ENCODE measurements around the gene GNG5. TPM values are rescaled to one million over a fixed set of nuclear protein-coding genes. Genes with fewer than 3 reads are reported as not detected.
"Not testable (repeated sequence)": the region's sequence is repeated elsewhere in the genome, so short reads cannot be mapped to it uniquely, and the experiment has no call there.

The GNG5 gene
- total and polyA plus RNA-seq, 2 donors (not counting 3 experiments of a cell fraction or from before 2014, with no cell fraction given), result 145 to 175 TPM

DNA sequence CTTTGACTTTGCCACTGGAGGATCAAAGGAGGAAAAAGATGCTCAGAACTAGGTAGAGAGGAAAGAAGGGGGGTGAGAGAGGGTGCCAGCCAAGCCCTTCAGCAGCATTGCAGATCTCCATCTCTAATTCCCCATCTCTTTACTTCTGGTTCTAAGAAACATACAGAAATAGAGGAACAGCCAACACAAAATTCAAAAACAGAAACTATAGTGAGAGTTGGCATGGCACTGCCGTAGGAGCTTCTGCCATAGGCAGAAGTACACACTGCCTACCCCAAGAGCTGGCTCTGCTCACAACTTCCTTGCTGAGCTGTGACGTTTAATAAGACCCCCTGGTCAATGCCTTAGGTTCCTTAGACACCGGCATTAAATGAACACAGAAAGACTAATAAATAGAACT lies 53.9 kb downstream of the GNG5 start:
- CTCF ChIA-PET, result interaction anchor here (1.1 kb wide), 2 partner anchors 19 to 152 kb away, joined by 3 read pairs; no protein-coding TSS in a partner anchor
- no peaks in the 10 kb centered on the region for H3K9me3 ChIP-seq (replicated peaks; ENCODE audit: control insufficient read depth, insufficient read depth, low read length)
- no peaks in the 10 kb centered on the region for H3K4me1 ChIP-seq (ENCODE audit: control insufficient read depth, extremely low read depth, insufficient read depth, low read length)
- H2AFZ ChIP-seq (ENCODE audit: low read depth, low read length), result no peak overlapping the region
- no peak overlapping the region for H3K4me3 ChIP-seq (replicated peaks in 1 of 3; ENCODE audit: insufficient read depth in 1 of 3, low read depth in 1 of 3, low read length in 3 of 3)
- H3K27me3 ChIP-seq (ENCODE audit: control insufficient read depth in 2 of 2, insufficient read depth in 2 of 2, low read length in 2 of 2), result peaks cover 18% of the 10 kb centered on the region in 2 experiments
- no peak for FAIRE-seq
- H3K27ac ChIP-seq (ENCODE audit: insufficient read depth, low read depth, low read length), result no peak overlapping the region
- BruUV-seq (replicated peaks), result no TSS peak
- dilution Hi-C loops (cut with MboI; ENCODE audit: extremely low pct_ligation_motif_present, low sequenced_read_pairs) (no loop called here), intact Hi-C loops (cut with micrococcal nuclease) (no loop called here)
- no peak overlapping the region for H3K9ac ChIP-seq (replicated peaks; ENCODE audit: extremely low read depth, insufficient read depth, low read length)
- H3K9me1 ChIP-seq (replicated peaks; ENCODE audit: control insufficient read depth, extremely low read depth, insufficient read depth, low read length), result no peaks in the 10 kb centered on the region
- DNase-seq (ENCODE audit: low read depth, low spot score), result no peak
- H4K20me1 ChIP-seq (replicated peaks; ENCODE audit: control insufficient read depth, extremely low read depth, insufficient read depth, low read length), result no peaks in the 10 kb centered on the region
- TF ChIP-seq, protein P1, sequence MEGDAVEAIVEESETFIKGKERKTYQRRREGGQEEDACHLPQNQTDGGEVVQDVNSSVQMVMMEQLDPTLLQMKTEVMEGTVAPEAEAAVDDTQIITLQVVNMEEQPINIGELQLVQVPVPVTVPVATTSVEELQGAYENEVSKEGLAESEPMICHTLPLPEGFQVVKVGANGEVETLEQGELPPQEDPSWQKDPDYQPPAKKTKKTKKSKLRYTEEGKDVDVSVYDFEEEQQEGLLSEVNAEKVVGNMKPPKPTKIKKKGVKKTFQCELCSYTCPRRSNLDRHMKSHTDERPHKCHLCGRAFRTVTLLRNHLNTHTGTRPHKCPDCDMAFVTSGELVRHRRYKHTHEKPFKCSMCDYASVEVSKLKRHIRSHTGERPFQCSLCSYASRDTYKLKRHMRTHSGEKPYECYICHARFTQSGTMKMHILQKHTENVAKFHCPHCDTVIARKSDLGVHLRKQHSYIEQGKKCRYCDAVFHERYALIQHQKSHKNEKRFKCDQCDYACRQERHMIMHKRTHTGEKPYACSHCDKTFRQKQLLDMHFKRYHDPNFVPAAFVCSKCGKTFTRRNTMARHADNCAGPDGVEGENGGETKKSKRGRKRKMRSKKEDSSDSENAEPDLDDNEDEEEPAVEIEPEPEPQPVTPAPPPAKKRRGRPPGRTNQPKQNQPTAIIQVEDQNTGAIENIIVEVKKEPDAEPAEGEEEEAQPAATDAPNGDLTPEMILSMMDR (IDR thresholded peaks at IDR 0.05; ENCODE audit: extremely low read depth in 1 of 2, insufficient read depth in 1 of 2, low read depth in 1 of 2, low read length in 2 of 2), result no peak
- TF ChIP-seq EZH2 (IDR thresholded peaks at IDR 0.05; ENCODE audit: borderline replicate concordance, low read depth, low read length, severe bottlenecking) (no peak), POLR2AphosphoS5 (IDR thresholded peaks at IDR 0.05; ENCODE audit: insufficient read depth, low read depth, low read length) (no peak), POLR2A (IDR thresholded peaks at IDR 0.05; ENCODE audit: low read depth, low read length) (no peak)
- TF ChIP-seq, protein P2, sequence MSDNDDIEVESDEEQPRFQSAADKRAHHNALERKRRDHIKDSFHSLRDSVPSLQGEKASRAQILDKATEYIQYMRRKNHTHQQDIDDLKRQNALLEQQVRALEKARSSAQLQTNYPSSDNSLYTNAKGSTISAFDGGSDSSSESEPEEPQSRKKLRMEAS (IDR thresholded peaks at IDR 0.05; ENCODE audit: insufficient read depth, insufficient read length), result no peak
- no peaks in the 10 kb centered on the region for H3K79me2 ChIP-seq (ENCODE audit: control insufficient read depth, insufficient read depth, low read length)
- no peak overlapping the region for H3K4me2 ChIP-seq (ENCODE audit: insufficient read depth, low read length)
- POLR2A ChIA-PET, result no interaction called here
- no peaks in the 10 kb centered on the region for H3K36me3 ChIP-seq (ENCODE audit: control insufficient read depth in 2 of 2, extremely low read depth in 1 of 2, insufficient read depth in 2 of 2, low read length in 2 of 2)

DNA sequence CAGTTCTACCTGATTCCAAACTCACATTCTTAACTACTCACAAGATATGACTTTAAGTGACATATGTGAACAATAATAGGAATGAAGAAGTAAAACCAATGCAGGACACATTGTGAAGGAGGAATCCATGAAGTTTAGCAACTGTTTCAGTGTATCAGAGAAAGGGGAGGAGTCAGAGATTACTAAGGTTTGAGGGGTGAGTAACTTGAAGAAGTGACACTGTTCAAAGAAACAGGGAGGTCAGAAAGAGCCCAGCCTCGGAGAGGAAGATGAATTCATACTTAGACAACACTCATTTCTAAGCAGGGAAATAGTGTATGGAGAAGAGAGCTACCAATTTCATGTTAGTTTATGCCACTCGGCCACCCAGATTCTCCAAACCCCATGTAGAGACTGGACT lies 55.5 kb downstream of the GNG5 start:
- FAIRE-seq, result no peak
- ChIA-PET CTCF (no interaction called here), POLR2A (no interaction called here)
- TF ChIP-seq POLR2A (IDR thresholded peaks at IDR 0.05; ENCODE audit: low read depth, low read length), result no peak
- Histone ChIP-seq H3K9ac (replicated peaks; ENCODE audit: extremely low read depth, insufficient read depth, low read length) (no peak overlapping the region), H3K4me3 (replicated peaks in 1 of 3; ENCODE audit: insufficient read depth in 1 of 3, low read depth in 1 of 3, low read length in 3 of 3) (no peak overlapping the region), H3K4me1 (ENCODE audit: control insufficient read depth, extremely low read depth, insufficient read depth, low read length) (no peaks in the 10 kb centered on the region), H3K9me1 (replicated peaks; ENCODE audit: control insufficient read depth, extremely low read depth, insufficient read depth, low read length) (no peaks in the 10 kb centered on the region), H3K9me3 (replicated peaks; ENCODE audit: control insufficient read depth, insufficient read depth, low read length) (no peaks in the 10 kb centered on the region), H3K4me2 (ENCODE audit: insufficient read depth, low read length) (no peak overlapping the region), H3K36me3 (ENCODE audit: control insufficient read depth in 2 of 2, extremely low read depth in 1 of 2, insufficient read depth in 2 of 2, low read length in 2 of 2) (no peaks in the 10 kb centered on the region), H3K79me2 (ENCODE audit: control insufficient read depth, insufficient read depth, low read length) (no peaks in the 10 kb centered on the region), H4K20me1 (replicated peaks; ENCODE audit: control insufficient read depth, extremely low read depth, insufficient read depth, low read length) (no peaks in the 10 kb centered on the region), H3K27ac (ENCODE audit: insufficient read depth, low read depth, low read length) (no peak overlapping the region), H3K27me3 (ENCODE audit: control insufficient read depth in 2 of 2, insufficient read depth in 2 of 2, low read length in 2 of 2) (peaks cover 9 to 14% of the 10 kb centered on the region in 2 experiments), H2AFZ (ENCODE audit: low read depth, low read length) (no peak overlapping the region)
- dilution Hi-C loops (cut with MboI; ENCODE audit: extremely low pct_ligation_motif_present, low sequenced_read_pairs), result no loop called here
- intact Hi-C loops (cut with micrococcal nuclease), result no loop called here
- no TSS peak for BruUV-seq (replicated peaks)
- no peak for DNase-seq (ENCODE audit: low read depth, low spot score)

DNA sequence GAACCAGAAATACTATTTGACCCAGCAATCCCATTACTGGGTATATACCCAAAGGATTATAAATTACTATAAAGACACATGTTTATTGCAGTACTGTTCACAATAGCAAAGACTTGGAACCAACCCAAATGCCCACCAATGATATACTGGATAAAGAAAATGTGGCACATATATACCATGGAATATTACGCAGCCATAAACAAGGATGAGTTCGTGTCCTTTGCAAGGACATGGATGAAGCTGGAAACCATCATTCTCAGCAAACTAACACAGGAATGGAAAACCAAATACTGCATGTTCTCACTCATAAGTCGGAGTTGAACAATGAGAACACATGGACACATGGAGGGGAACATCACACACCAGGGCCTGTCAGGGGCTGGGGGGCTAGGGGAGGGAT lies 57.7 kb downstream of the GNG5 start:
- H3K27me3 ChIP-seq (ENCODE audit: control insufficient read depth in 2 of 2, insufficient read depth in 2 of 2, low read length in 2 of 2); intact Hi-C loops (cut with micrococcal nuclease); H2AFZ ChIP-seq (ENCODE audit: low read depth, low read length); BruUV-seq (replicated peaks); H3K4me3 ChIP-seq (replicated peaks in 1 of 3; ENCODE audit: insufficient read depth in 1 of 3, low read depth in 1 of 3, low read length in 3 of 3); POLR2A ChIA-PET; H3K9me3 ChIP-seq (replicated peaks; ENCODE audit: control insufficient read depth, insufficient read depth, low read length); H3K4me2 ChIP-seq (ENCODE audit: insufficient read depth, low read length); H4K20me1 ChIP-seq (replicated peaks; ENCODE audit: control insufficient read depth, extremely low read depth, insufficient read depth, low read length); H3K79me2 ChIP-seq (ENCODE audit: control insufficient read depth, insufficient read depth, low read length); H3K9me1 ChIP-seq (replicated peaks; ENCODE audit: control insufficient read depth, extremely low read depth, insufficient read depth, low read length); H3K36me3 ChIP-seq (ENCODE audit: control insufficient read depth in 2 of 2, extremely low read depth in 1 of 2, insufficient read depth in 2 of 2, low read length in 2 of 2); FAIRE-seq; H3K27ac ChIP-seq (ENCODE audit: insufficient read depth, low read depth, low read length); H3K9ac ChIP-seq (replicated peaks; ENCODE audit: extremely low read depth, insufficient read depth, low read length); H3K4me1 ChIP-seq (ENCODE audit: control insufficient read depth, extremely low read depth, insufficient read depth, low read length); DNase-seq (ENCODE audit: low read depth, low spot score): not testable (repeated sequence)
- CTCF ChIA-PET, result interaction anchor here (1.0 to 1.5 kb wide), 2 partner anchors 276 to 305 kb away, joined by 4 to 6 read pairs; no protein-coding TSS in a partner anchor
- dilution Hi-C loops (cut with MboI; ENCODE audit: extremely low pct_ligation_motif_present, low sequenced_read_pairs), result loop anchor here (25.0 kb wide), 2 partner anchors 164 to 311 kb away; partner anchors contain the start of gene PRKACB
